HepG2 (cell line): Measurements from ENCODE around the gene NPB. TPM values are rescaled to one million over a fixed set of nuclear protein-coding genes. Genes with fewer than 3 reads are reported as not detected.

Experiments
- AKAP8 ChIP-seq: sonication (generic); formaldehyde crosslinking; IDR thresholded peaks from 2 replicates; pipeline ENCODE4 v1.5.1; 2020; ENCODE audit warnings: mild to moderate bottlenecking, missing genetic modification reagents
- ARID3A ChIP-seq: IDR thresholded peaks from 2 replicates; pipeline ENCODE4 v1.6.1; 2012; ENCODE audit warnings: low read depth, low read length, improper control_type of control experiment
- BCLAF1 ChIP-seq: fragments of 450-650 bp; IDR thresholded peaks from 2 replicates; pipeline ENCODE4 v1.6.1; 2017; ENCODE audit warnings: mild to moderate bottlenecking
- CBX2 ChIP-seq, 2 experiments: fragments of 200-600 bp in 1 of 2; sonication (generic); formaldehyde crosslinking in 1 of 2; IDR thresholded peaks; 2 replicates each; pipeline versions ENCODE4 v1.7.0 to v1.8.1; 2018 to 2022; ENCODE audit warnings: low read depth in 2 of 2, low read length in 1 of 2, mild to moderate bottlenecking in 1 of 2, missing genetic modification reagents in 1 of 2
- GFI1 ChIP-seq: sonication (generic); formaldehyde crosslinking; IDR thresholded peaks from 2 replicates; pipeline ENCODE4 v1.5.0; 2020; ENCODE audit warnings: missing genetic modification reagents, mild to moderate bottlenecking, borderline replicate concordance
- ISL2 ChIP-seq: sonication (generic); formaldehyde crosslinking; IDR thresholded peaks from 2 replicates; pipeline ENCODE4 v1.5.0; 2020; ENCODE audit warnings: missing genetic modification reagents
- KLF11 ChIP-seq: IDR thresholded peaks from 2 replicates; pipeline ENCODE4 v1.6.1; 2016; ENCODE audit warnings: missing compliant biosample characterization
- MTA1 ChIP-seq: sonication (generic); formaldehyde crosslinking; IDR thresholded peaks from 2 replicates; pipeline ENCODE4 v1.4.0; 2020; ENCODE audit warnings: missing genetic modification reagents, mild to moderate bottlenecking, borderline replicate concordance
- NCOA5 ChIP-seq: sonication (generic); formaldehyde crosslinking; IDR thresholded peaks from 2 replicates; pipeline ENCODE4 v1.4.0; 2020; ENCODE audit warnings: missing genetic modification reagents
- PITX1 ChIP-seq: sonication (generic); formaldehyde crosslinking; IDR thresholded peaks from 2 replicates; pipeline ENCODE4 v1.5.1; 2020; ENCODE audit warnings: mild to moderate bottlenecking, missing genetic modification reagents
- POLR2AphosphoS2 ChIP-seq: IDR thresholded peaks from 2 replicates; pipeline ENCODE4 v1.6.1; 2011; ENCODE audit warnings: low read depth, low read length, improper control_type of control experiment
- RAD51 ChIP-seq: fragments of 450-650 bp; IDR thresholded peaks from 2 replicates; pipeline ENCODE4 v1.6.1; 2016; ENCODE audit warnings: borderline replicate concordance
- SMAD9 ChIP-seq: sonication (generic); formaldehyde crosslinking; IDR thresholded peaks from 2 replicates; pipeline ENCODE4 v1.5.1; 2020; ENCODE audit warnings: mild to moderate bottlenecking, missing genetic modification reagents
- SPEN ChIP-seq: sonication (generic); formaldehyde crosslinking; IDR thresholded peaks from 2 replicates; pipeline ENCODE4 v1.5.1; 2020; ENCODE audit warnings: low read depth, mild to moderate bottlenecking, missing genetic modification reagents
- STAT5B ChIP-seq: sonication (generic); formaldehyde crosslinking; IDR thresholded peaks from 2 replicates; pipeline ENCODE4 v1.4.0; 2020; ENCODE audit warnings: missing genetic modification reagents
- THAP11 ChIP-seq: IDR thresholded peaks from 2 replicates; pipeline ENCODE4 v1.6.1; 2016; ENCODE audit warnings: missing biosample characterization, missing genetic modification reagents
- ZFP37 ChIP-seq: sonication (generic); formaldehyde crosslinking; IDR thresholded peaks from 2 replicates; pipeline ENCODE4 v1.4.0; 2020; ENCODE audit warnings: missing genetic modification reagents, borderline replicate concordance
- ZKSCAN8 ChIP-seq: IDR thresholded peaks from 2 replicates; pipeline ENCODE4 v1.6.1; 2016; ENCODE audit warnings: borderline replicate concordance, missing genetic modification reagents, missing compliant biosample characterization
- ZNF264 ChIP-seq: sonication (generic); formaldehyde crosslinking; IDR thresholded peaks from 2 replicates; pipeline ENCODE4 v1.4.0; 2020; ENCODE audit warnings: missing genetic modification reagents
- ZNF770 ChIP-seq: sonication (generic); formaldehyde crosslinking; IDR thresholded peaks from 2 replicates; pipeline ENCODE4 v1.5.0; 2020; ENCODE audit warnings: mild to moderate bottlenecking, missing genetic modification reagents
- ZZZ3 ChIP-seq: sonication (generic); formaldehyde crosslinking; IDR thresholded peaks from 2 replicates; pipeline ENCODE4 v1.4.0; 2020; ENCODE audit warnings: missing genetic modification reagents, mild to moderate bottlenecking, borderline replicate concordance
- polyA plus RNA-seq, 8 experiments: library from polyadenylated mRNA; depleted of rRNA in 3 of 8; stranded (reverse) in 7 of 8; unstranded in 1 of 8; fragments of >200 nt; fragmentation: Illumina TruSeq in 4 of 8; extraction: Trizol in 4 of 8; gene quantifications; 2 replicates each; pipeline versions ENCODE4 v1.2.1 to v1.2.3, GENCODE V29; 2011 to 2016; ENCODE audit warnings: low read depth in 4 of 8, missing spikeins in 1 of 8, mixed read lengths in 1 of 8; ENCODE audit not compliant: insufficient read depth in 1 of 8
- total RNA-seq, 5 experiments: library from RNA; depleted of rRNA; stranded (reverse); fragments of >200 nt; fragmentation: Illumina TruSeq; extraction: Trizol; gene quantifications; 2 replicates each; pipeline ENCODE4 v1.2.3, GENCODE V29; 2016; ENCODE audit warnings: low read depth in 1 of 5

NPB gene
- total and polyA plus RNA-seq, 2 of the 13 experiments (the other 11 are each of a cell fraction or from before 2014, with no cell fraction given), result 0.11 to 0.93 TPM

GRCh38 chr17:81917565-81918332 lies 15.7 kb downstream of the NPB start, which contains the start of gene SIRT7 (continued):
- no peak for TF ChIP-seq BCLAF1
- TF ChIP-seq ARID3A, result no peak
- TF ChIP-seq GFI1 (CRISPR knock-in tag), result no peak
- no peak; the same call in 1 of the 2 replicates for TF ChIP-seq ZKSCAN8 (CRISPR knock-in tag)
- TF ChIP-seq ZNF264 (CRISPR knock-in tag), result no peak
- TF ChIP-seq KLF11 (CRISPR knock-in tag), result no peak
- TF ChIP-seq PITX1 (CRISPR knock-in tag), result no peak
- TF ChIP-seq NCOA5, result no peak
- 0 out of 2 replicates have a peak, but pooled peaks have one; percentile 16 for TF ChIP-seq MTA1 (CRISPR knock-in tag)
- TF ChIP-seq SPEN (CRISPR knock-in tag), result peak; percentile 53
- TF ChIP-seq SMAD9 (CRISPR knock-in tag), result no peak
- no peak for TF ChIP-seq ZNF770 (CRISPR knock-in tag)
- peak; percentile 99 for TF ChIP-seq AKAP8
- no peak for TF ChIP-seq CBX2 (IDR thresholded peaks at IDR 0.05; ENCODE audit: low read depth, low read length)
- TF ChIP-seq CBX2 (CRISPR knock-in tag; IDR thresholded peaks at IDR 0.05; ENCODE audit: low read depth), result no peak
- no peak for TF ChIP-seq STAT5B (CRISPR knock-in tag)
- no peak for TF ChIP-seq ZFP37
- TF ChIP-seq THAP11 (CRISPR knock-in tag), result peak; percentile 84
- TF ChIP-seq RAD51, result no peak
- TF ChIP-seq POLR2AphosphoS2, result no peak
- TF ChIP-seq ISL2, result no peak
- no peak for TF ChIP-seq ZZZ3 (CRISPR knock-in tag)
